BLaER1 treated with 17β-estradiol and CSF1 and Interleukin-3, amounts not matched to agents 10 nM and 100 nM (cell line): ENCODE results near the gene TFF2.

Source experiments
- H3K27ac ChIP-seq, 11 experiments: shearing (Covaris generic); formaldehyde crosslinking; 2 replicates each; pipeline ENCODE4 v1.8.1; 2022
- H3K27me3 ChIP-seq, 11 experiments: shearing (Covaris generic); formaldehyde crosslinking; 2 replicates each; pipeline ENCODE4 v1.8.1; 2022
- H3K36me3 ChIP-seq, 11 experiments: shearing (Covaris generic); formaldehyde crosslinking; 2 replicates each; pipeline ENCODE4 v1.8.1; 2022
- H3K4me1 ChIP-seq, 10 experiments: shearing (Covaris generic); formaldehyde crosslinking; 2 replicates each; pipeline ENCODE4 v1.8.1; 2022
- H3K4me2 ChIP-seq, 11 experiments: shearing (Covaris generic); formaldehyde crosslinking; 2 replicates each; pipeline ENCODE4 v1.8.1; 2022
- H3K4me3 ChIP-seq, 10 experiments: shearing (Covaris generic); formaldehyde crosslinking; 2 replicates each; pipeline ENCODE4 v1.8.1; 2022
- H3K9ac ChIP-seq, 11 experiments: shearing (Covaris generic); formaldehyde crosslinking; 2 replicates each; pipeline ENCODE4 v1.8.1; 2022
- H3K9me3 ChIP-seq, 11 experiments: shearing (Covaris generic); formaldehyde crosslinking; replicated peaks in 1 of 11; 2 replicates each; pipeline ENCODE4 v1.8.1; 2022
- H4K20me1 ChIP-seq, 11 experiments: shearing (Covaris generic); formaldehyde crosslinking; 2 replicates each; pipeline ENCODE4 v1.8.1; 2022
- Cebpa-rat ChIP-seq, 11 experiments: shearing (Covaris generic); IDR thresholded peaks; 2 replicates each; pipeline ENCODE4 v1.8.1; 2022

TFF2 gene

DNA sequence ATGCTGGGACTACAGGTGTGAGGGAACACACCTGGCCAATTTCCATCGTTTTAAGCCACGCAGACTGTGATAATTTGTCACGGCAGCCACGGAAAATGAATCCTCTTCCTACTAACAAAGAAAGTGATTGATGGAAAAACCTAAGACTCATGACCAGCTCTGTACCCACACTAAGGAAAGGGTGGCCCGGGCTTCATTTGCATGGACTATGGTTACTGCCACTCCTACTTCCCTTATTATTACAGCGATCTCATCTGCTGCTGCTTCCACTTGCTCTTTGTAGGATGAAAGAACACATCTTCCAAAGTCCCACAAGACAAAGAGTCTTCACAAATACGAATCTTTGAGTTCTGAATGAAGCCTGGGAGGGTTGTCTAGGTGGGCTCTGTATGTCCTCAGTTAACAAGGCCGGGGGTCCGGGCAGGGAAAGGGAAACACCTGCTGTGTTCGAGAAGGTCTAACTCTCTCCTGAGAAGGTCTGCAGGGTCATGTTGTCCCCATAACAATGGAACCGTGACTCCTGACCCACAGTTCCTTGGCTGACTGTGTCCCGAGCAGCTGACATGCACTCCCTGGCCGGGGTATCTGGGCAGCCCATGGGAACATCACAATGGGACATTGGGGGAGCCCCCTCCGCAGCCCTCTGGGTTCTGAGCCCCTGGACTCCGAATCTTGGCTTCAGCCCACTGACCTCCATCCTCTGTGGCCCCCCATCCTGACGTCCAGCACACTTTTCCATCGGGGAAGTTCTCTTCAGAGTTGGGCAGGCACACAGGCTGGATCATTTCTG, 28.8 kb upstream of the TFF2 start:
- Histone ChIP-seq H4K20me1 (no peaks in the 10 kb centered on the region), H3K27me3 (no peaks in the 10 kb centered on the region), H3K36me3 (peaks cover 0 to 10% (median 0%) of the 10 kb centered on the region in 11 experiments; a peak in 4 of 22 replicates), H3K4me2 (peak overlapping the region; percentile 41 to 84 (median 63)), H3K9me3 (peaks cover 14 to 28% (median 26%) of the 10 kb centered on the region in 11 experiments), H3K27ac (no peak overlapping the region), H3K9ac (no peak overlapping the region), H3K4me3 (no peak overlapping the region), H3K4me1 (peaks cover 35 to 54% (median 43%) of the 10 kb centered on the region in 10 experiments)
- no peak for TF ChIP-seq Cebpa-rat (IDR thresholded peaks at IDR 0.05)

DNA sequence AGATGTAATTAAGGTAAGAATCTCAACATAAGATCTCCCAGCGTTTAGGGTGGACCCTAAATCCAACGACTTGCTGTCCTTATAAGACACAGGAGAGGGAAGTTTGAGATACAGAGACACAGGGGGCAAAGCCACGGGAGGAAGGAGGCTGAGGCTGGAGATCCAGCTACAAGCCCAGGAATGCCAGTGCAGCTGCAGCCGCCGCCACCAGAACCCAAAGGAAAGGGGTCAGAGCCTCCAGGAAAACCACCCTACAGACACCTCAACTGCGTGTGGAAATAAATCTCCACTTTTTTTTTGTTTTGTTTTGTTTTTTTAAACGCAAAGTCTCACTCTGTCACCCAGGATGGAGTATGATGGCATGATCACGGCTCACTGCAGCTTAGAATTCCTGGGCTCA, 27.6 kb upstream of the TFF2 start:
- Histone ChIP-seq H3K9ac (no peak overlapping the region), H3K27ac (no peak overlapping the region), H4K20me1 (no peaks in the 10 kb centered on the region), H3K9me3 (peaks cover 14 to 28% (median 26%) of the 10 kb centered on the region in 11 experiments), H3K4me3 (no peak overlapping the region), H3K4me2 (peak overlapping the region in 3 of 11 experiments; percentile 6 to 24 (median 15); a peak in 4 of 22 replicates), H3K36me3 (peaks cover 0 to 10% (median 0%) of the 10 kb centered on the region in 11 experiments; a peak in 4 of 22 replicates), H3K27me3 (no peaks in the 10 kb centered on the region), H3K4me1 (peaks cover 33 to 53% (median 42%) of the 10 kb centered on the region in 10 experiments)
- TF ChIP-seq Cebpa-rat (IDR thresholded peaks at IDR 0.05) = no peak

DNA sequence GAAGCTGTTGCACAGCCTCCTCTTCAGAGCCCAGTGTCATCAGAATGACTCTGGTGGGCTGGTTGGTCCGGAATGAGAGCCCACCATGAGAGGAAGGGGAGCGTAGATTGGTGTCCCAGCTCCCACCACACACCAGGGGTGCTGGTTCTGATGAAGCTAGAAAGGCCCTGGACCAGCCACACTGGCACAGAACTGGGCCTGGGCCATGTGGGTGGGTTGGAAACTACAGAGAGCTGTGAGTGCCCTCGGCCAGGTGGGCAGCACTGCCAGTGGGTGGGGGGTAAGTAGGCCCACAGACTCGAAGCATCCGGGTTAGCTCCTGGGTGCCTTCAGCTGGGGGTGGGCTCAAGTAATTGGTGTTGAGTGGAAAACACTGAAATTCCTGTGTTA, 27.2 kb upstream of the TFF2 start:
- H3K9me3 ChIP-seq = peaks cover 14 to 25% (median 21%) of the 10 kb centered on the region in 11 experiments
- peaks cover 33 to 53% (median 42%) of the 10 kb centered on the region in 10 experiments for H3K4me1 ChIP-seq
- H3K9ac ChIP-seq = no peak overlapping the region
- no peak overlapping the region for H3K4me3 ChIP-seq
- no peak overlapping the region; a peak in 1 of 22 replicates for H3K4me2 ChIP-seq
- H3K27me3 ChIP-seq = no peaks in the 10 kb centered on the region; a peak in 1 of 22 replicates
- no peak overlapping the region for H3K27ac ChIP-seq
- H4K20me1 ChIP-seq = no peaks in the 10 kb centered on the region
- no peak for TF ChIP-seq Cebpa-rat (IDR thresholded peaks at IDR 0.05)
- peaks cover 0 to 10% (median 0%) of the 10 kb centered on the region in 11 experiments; a peak in 4 of 22 replicates for H3K36me3 ChIP-seq

DNA sequence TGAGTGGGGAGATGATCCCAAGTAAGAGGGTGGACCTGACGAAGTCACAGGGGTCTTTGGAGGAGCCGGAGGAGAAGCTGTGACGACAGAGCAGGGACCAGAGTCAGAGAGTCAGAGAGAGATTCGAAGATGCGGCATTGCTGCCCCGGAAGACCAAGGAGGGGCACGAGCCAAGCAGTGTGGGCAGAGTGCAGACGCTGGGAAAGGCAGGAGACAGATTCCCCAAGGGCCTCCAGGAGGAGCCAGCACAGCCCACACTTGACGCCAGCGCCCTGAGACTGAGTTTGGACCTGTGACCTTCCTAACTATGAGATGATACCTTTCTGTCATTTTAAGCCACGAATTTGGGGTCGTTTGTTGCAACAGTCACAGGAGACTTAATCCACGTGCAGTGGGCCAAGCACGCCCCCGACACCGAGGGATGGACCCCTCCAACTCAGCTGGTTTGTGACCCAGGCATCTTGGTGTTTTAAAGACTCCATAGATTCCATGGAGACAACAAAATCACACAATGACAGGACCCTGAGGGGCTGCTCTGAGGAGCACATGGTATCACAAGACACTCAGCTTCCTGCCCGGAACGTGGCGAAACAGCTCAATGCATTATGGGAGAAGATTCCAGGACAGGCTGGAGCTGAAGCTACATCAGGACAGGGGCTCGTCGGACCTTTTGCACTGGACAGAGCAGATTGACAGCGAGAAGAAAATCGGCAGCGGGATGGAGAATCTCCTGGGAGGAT, 26.6 kb upstream of the TFF2 start:
- no peak overlapping the region for H3K27ac ChIP-seq
- no peaks in the 10 kb centered on the region for H4K20me1 ChIP-seq
- H3K4me1 ChIP-seq = peaks cover 31 to 53% (median 42%) of the 10 kb centered on the region in 10 experiments
- no peak overlapping the region for H3K9ac ChIP-seq
- peaks cover 14 to 20% (median 16%) of the 10 kb centered on the region in 11 experiments for H3K9me3 ChIP-seq
- peaks cover 0 to 10% (median 0%) of the 10 kb centered on the region in 11 experiments; a peak in 4 of 22 replicates for H3K36me3 ChIP-seq
- no peak for TF ChIP-seq Cebpa-rat (IDR thresholded peaks at IDR 0.05)
- H3K27me3 ChIP-seq = peaks cover 0 to 3% (median 0%) of the 10 kb centered on the region in 11 experiments; a peak in 1 of 22 replicates
- no peak overlapping the region for H3K4me3 ChIP-seq
- no peak overlapping the region for H3K4me2 ChIP-seq

DNA sequence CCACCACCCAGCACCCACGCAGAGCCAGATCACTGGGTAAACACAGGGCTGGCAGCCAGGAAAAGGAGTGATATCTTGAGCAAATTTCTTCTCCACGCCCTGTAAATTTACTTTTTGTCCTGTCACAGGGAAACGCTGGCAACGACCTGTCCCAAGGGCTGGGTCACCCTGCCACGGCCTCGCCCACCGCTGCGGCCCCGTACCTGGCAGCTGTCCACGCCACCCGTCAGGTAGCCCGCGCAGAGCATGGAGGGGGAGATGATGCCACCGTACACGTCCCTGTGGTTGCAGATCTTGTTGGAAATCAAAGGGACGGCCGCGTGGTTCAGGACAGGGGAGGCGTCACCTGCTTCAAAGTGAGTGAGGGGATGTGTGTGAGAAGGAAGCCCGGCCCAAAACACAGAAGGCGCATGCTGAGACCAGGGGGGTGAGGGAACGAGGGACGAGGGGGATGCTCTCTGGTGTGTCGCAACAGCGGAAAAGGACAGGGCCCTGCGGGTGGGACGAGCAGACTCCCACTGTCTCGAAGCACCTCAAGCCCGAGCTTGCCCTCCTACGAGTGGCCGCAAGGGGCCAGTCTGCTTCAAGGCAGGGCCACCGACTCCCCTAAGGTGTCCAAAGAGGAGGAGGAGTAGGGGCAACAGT, 25.7 kb upstream of the TFF2 start:
- Histone ChIP-seq H4K20me1 (no peaks in the 10 kb centered on the region), H3K9ac (no peak overlapping the region)
- TF ChIP-seq Cebpa-rat (IDR thresholded peaks at IDR 0.05) = 0 out of 22 replicates have a peak, but pooled peaks of 1 of the 11 experiments have one; percentile 19

DNA sequence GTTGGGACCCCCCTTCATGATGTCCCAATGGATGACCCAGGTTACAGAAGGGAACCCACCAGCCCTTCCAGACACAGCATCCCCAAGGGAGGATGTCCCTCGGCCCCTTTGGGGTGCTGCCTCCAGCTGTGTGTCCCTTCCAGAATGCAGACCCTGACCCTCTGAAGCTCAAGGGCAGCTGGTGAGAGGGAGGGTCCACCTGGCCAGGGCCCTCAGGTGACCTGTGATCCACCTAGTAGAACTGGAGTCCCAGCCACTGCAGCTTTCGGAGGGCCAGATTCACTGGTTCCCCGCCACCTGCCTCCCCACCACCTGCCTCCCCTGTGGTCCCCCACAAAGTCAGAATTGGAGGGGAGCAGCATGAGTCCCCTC, 25.2 kb upstream of the TFF2 start:
- no peak overlapping the region for H3K4me3 ChIP-seq
- H3K36me3 ChIP-seq = no peaks in the 10 kb centered on the region
- H3K9me3 ChIP-seq = peaks cover 0 to 5% (median 1%) of the 10 kb centered on the region in 11 experiments; a peak in 10 of 22 replicates
- TF ChIP-seq Cebpa-rat (IDR thresholded peaks at IDR 0.05) = no peak
- no peak overlapping the region; a peak in 1 of 22 replicates for H3K4me2 ChIP-seq
- no peak overlapping the region for H3K9ac ChIP-seq
- H4K20me1 ChIP-seq = no peaks in the 10 kb centered on the region
- no peak overlapping the region for H3K27ac ChIP-seq
- peaks cover 30 to 68% (median 55%) of the 10 kb centered on the region in 10 experiments for H3K4me1 ChIP-seq
- peaks cover 0 to 3% (median 0%) of the 10 kb centered on the region in 11 experiments; a peak in 1 of 22 replicates for H3K27me3 ChIP-seq

More for the DNA sequence above, 25.7 kb upstream of the TFF2 start:
- peaks cover 0 to 1% (median 0%) of the 10 kb centered on the region in 11 experiments; a peak in 2 of 22 replicates for H3K36me3 ChIP-seq
- H3K4me1 ChIP-seq = peaks cover 30 to 63% (median 50%) of the 10 kb centered on the region in 10 experiments
- peaks cover 0 to 3% (median 0%) of the 10 kb centered on the region in 11 experiments; a peak in 1 of 22 replicates for H3K27me3 ChIP-seq
- peaks cover 4 to 10% (median 6%) of the 10 kb centered on the region in 11 experiments; a peak in 21 of 22 replicates for H3K9me3 ChIP-seq
- H3K27ac ChIP-seq = no peak overlapping the region
- no peak overlapping the region for H3K4me2 ChIP-seq
- no peak overlapping the region for H3K4me3 ChIP-seq

DNA sequence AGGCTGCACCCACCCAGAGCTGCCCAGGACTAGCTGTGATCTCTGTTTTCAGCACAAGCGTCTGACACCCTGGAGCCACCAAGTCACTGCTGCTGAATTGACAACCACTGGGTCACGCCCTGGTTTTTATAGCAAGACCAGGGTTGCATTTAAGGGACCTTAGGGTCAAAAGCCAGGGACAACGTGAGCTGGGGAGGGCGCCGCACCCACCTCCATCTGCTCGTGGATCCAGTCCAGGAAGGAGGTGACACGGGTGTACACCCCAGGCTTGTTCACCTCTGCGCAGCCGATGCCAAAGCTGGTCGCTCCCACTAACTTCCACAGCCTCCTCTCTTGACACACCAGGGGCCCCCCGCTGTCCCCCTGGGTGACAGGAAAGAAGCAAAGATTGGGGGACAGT, 24.7 kb upstream of the TFF2 start:
- no peak overlapping the region for H3K27ac ChIP-seq
- H3K9me3 ChIP-seq = peaks cover 0 to under 1% (median 0%) of the 10 kb centered on the region in 11 experiments; a peak in 1 of 22 replicates
- no peaks in the 10 kb centered on the region for H3K36me3 ChIP-seq
- H3K4me3 ChIP-seq = no peak overlapping the region
- H3K4me1 ChIP-seq = peaks cover 30 to 71% (median 60%) of the 10 kb centered on the region in 10 experiments
- H3K27me3 ChIP-seq = peaks cover 0 to 3% (median 0%) of the 10 kb centered on the region in 11 experiments; a peak in 1 of 22 replicates
- H4K20me1 ChIP-seq = no peaks in the 10 kb centered on the region
- no peak overlapping the region for H3K9ac ChIP-seq
- H3K4me2 ChIP-seq = peak overlapping the region in 1 of 11 experiments; percentile 12; a peak in 2 of 22 replicates
- no peak for TF ChIP-seq Cebpa-rat (IDR thresholded peaks at IDR 0.05)

DNA sequence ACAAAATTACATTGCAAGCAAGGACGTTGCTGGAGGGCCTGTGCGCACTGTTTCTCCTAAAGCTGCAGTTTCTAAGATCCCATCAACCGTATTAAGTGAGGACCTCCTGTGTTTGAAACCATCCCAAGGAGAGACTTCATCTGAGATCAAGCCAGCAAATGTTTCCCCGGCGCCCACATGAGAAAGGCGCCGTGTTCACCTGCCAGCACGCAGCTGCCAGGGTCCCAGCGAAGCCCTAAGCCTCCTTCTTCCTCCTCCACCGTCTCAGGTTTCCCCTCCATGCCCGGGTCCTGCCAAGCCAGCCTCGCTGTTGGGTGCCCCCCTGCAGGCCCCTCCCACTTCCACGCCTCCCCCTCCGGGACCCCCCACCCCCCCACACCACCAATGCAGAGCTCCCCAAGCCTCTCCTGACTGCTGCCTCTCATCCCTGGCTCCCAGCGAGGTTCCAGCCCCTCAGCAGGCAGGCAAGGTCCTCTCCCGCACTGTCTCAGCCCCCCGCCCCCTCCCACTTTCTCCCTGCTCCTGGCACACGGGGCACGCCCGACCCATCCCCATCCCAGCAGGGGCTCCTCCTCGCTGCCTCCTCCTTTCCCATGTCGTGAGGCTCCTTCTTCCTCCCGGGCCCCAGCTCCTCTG, 24.2 kb upstream of the TFF2 start:
- Histone ChIP-seq H3K4me1 (peaks cover 26 to 71% (median 60%) of the 10 kb centered on the region in 10 experiments), H3K4me3 (no peak overlapping the region), H3K27ac (no peak overlapping the region), H3K9me3 (no peaks in the 10 kb centered on the region), H3K4me2 (peak overlapping the region in 2 of 11 experiments; percentile 12 to 82; a peak in 2 of 22 replicates), H3K36me3 (no peaks in the 10 kb centered on the region), H3K27me3 (peaks cover 0 to 3% (median 0%) of the 10 kb centered on the region in 11 experiments; a peak in 1 of 22 replicates), H4K20me1 (no peaks in the 10 kb centered on the region), H3K9ac (no peak overlapping the region)
- TF ChIP-seq Cebpa-rat (IDR thresholded peaks at IDR 0.05) = no peak
